GM10248 (cell line): Measurements from ENCODE around the gene NR2F1-AS1.
"Not testable (repeated sequence)": the region's sequence is repeated elsewhere in the genome, so short reads cannot be mapped to it uniquely, and the experiment has no call there.

Source experiments
- CTCF ChIA-PET: fragments of 300-600 bp; sonication (Branson Sonifier 250); formaldehyde crosslinking; extraction: SDS; loops from one replicate; lab custom pipeline; 2021; ENCODE audit warnings: antibody characterized with exemption; lab: Yijun Ruan, JAX
- POLR2A ChIA-PET: fragments of 350-650 bp; sonication (Branson Sonifier 250); formaldehyde crosslinking; extraction: SDS; loops from one replicate; lab custom pipeline; 2020; ENCODE audit warnings: antibody characterized with exemption; lab: Yijun Ruan, JAX
- DNase-seq: peaks from one replicate; pipeline ENCODE4 v3.0.0; 2012; ENCODE audit errors: extremely low spot score
- TF ChIP-seq, protein P1 (sequence below): IDR thresholded peaks from 2 replicates; pipeline ENCODE4 v1.5.1; 2012; ENCODE audit warnings: mild to moderate bottlenecking, low read depth; ENCODE audit errors: extremely low read depth, missing control alignments, control extremely low read depth

NR2F1-AS1 gene

GRCh38 chr5:93394301-93394700, 186.7 kb downstream of the NR2F1-AS1 start:
- no peak for DNase-seq
- TF ChIP-seq, protein P1, sequence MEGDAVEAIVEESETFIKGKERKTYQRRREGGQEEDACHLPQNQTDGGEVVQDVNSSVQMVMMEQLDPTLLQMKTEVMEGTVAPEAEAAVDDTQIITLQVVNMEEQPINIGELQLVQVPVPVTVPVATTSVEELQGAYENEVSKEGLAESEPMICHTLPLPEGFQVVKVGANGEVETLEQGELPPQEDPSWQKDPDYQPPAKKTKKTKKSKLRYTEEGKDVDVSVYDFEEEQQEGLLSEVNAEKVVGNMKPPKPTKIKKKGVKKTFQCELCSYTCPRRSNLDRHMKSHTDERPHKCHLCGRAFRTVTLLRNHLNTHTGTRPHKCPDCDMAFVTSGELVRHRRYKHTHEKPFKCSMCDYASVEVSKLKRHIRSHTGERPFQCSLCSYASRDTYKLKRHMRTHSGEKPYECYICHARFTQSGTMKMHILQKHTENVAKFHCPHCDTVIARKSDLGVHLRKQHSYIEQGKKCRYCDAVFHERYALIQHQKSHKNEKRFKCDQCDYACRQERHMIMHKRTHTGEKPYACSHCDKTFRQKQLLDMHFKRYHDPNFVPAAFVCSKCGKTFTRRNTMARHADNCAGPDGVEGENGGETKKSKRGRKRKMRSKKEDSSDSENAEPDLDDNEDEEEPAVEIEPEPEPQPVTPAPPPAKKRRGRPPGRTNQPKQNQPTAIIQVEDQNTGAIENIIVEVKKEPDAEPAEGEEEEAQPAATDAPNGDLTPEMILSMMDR = no peak
- CTCF ChIA-PET = interaction anchor here (1.5 kb wide), 1 partner anchor 21 kb away, joined by 3 read pairs; no protein-coding TSS in a partner anchor
- POLR2A ChIA-PET = no interaction called here

DNA sequence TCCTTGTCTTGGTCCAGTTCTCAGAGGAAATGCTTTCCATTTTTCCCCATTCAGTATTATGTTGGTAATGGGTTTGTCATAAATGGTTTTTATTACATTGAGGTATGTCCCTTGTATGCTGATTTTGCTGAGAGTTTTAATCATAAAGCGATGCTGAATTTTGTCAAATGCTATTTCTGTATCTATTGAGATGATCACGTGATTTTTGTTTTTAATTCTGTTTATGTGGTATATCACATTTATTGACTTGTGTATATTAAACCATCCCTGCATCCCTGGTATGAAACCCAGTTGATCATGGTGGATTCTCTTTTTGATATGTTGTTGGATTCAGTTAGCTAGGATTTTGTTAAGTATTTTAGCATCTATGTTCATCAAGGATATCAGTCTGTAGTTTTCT, 189.8 kb downstream of the NR2F1-AS1 start:
- CTCF ChIA-PET, POLR2A ChIA-PET, DNase-seq: not testable (repeated sequence)

DNA sequence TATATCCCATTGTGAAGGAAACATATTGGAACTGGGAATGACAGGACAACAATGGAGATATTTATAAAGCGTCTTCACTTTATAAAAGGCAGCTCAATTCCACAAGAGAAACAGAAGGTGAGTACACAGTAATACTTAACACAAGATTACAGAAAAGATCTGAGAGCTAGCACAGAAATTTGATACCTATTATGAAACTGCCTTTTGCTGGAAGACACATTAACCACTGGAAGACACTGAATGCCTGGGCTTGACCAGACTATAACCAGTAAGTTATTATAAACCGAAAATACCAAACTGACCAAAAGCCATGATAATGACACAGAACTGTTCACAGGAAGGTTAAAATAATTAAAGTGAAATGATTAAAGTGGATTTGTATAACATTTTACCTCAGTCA, 195.4 kb downstream of the NR2F1-AS1 start:
- CTCF ChIA-PET = no interaction called here
- POLR2A ChIA-PET = no interaction called here
- TF ChIP-seq, protein P1 = no peak
- no peak for DNase-seq

DNA sequence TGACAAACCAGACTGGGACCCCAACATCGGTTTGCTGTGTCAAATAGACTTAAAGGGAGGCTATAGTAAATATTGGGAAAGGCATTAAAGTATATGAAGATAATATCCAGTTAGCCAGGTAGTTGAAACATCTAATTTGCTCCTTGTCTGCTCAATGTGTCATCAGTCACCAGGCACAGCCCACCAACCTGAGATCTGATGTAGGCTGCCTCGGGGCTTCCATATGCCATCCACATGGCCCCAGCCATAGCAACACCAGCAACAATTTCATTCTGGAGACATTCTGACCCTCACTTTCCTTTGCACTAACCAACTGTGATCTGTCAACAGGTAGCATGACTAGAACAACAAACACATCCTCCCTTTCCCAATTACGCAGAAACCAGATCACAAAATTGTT, 196.0 kb downstream of the NR2F1-AS1 start:
- TF ChIP-seq, protein P1 = no peak
- CTCF ChIA-PET = no interaction called here
- POLR2A ChIA-PET = no interaction called here
- no peak for DNase-seq

DNA sequence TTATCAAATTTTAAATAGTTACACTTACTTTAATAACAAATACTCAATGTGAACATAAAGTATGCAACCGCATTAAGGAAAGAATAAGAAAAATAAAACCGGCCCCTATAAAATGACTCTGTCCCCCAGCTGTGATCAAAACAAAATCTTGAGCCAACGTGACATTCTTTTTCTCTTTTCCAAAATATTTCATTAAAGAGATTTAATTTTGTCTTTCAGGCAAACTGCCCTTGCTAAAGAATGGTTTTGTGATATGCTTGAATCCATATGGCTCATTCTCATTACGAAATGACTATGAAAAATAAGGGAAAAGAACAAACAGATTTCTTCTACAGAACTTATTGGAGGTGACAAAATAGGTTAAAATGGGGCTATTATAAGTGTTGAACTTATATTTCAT, 197.0 kb downstream of the NR2F1-AS1 start:
- TF ChIP-seq, protein P1 = no peak
- DNase-seq = no peak
- CTCF ChIA-PET = no interaction called here
- POLR2A ChIA-PET = no interaction called here

DNA sequence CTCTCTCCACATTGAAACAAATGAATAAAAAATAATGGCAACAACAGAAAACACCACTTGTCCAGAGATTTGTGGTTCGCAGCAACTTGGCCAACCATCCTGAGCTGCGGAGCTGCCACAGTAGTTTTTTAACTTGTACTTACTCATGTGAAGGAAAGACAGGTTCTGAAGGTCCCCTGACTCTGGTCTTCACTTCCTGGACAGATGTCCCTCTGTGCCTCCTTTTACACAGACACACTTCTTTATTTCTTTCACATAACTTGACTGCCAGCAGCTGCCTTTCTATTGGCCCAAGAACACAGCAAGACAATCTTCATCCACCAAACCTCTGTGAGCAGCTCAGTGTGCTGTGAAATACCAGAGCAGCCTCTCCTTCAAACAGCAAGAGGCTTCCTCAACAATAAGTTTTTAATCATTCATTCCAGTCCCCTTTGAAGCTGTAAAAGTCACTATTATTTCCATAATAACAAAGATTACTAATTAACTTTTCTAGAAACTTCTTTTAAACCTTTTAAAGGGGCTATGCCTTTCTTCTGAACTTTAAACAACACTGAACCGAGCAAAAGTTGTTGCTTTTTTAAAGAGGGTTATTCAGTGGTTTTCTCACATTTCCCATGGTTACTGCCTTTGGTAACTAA, 198.7 kb downstream of the NR2F1-AS1 start:
- TF ChIP-seq, protein P1 = no peak
- ChIA-PET CTCF (no interaction called here), POLR2A (no interaction called here)
- DNase-seq = no peak

- POLR2A ChIA-PET = no interaction called here
- CTCF ChIA-PET = interaction anchor here (1.5 kb wide), 1 partner anchor 16 kb away, joined by 5 read pairs; no protein-coding TSS in a partner anchor
These were observed 200.0 kb downstream of the NR2F1-AS1 start for GRCh38 chr5:93381057-93381456.

More at GRCh38 chr5:93381057-93381456, 200.0 kb downstream of the NR2F1-AS1 start:
- DNase-seq = no peak
- TF ChIP-seq, protein P1 = no peak
